ENCODE measurements around the gene NDEL1.

Gene NDEL1

DNA sequence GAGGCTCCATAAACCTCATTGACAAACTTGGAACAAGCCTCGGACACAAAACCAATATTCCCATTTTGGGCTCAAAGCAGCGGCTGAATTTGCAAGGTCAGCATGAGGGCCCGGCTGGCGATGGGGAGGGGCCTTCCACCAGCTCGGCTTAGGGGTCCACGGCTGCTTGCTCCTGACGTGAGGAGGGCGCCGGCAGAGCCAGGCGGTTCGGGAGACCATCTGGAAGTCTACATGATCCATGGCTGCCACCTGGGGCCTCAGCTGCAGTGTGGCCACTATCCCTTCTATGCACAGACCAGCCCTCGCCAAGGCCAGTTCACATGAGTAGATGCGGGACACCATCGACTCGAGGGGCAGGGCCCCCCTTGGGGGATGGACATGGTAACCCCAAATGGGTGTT lies 39.1 kb downstream of the NDEL1 start:
- no peaks in the 10 kb centered on the region for H3K4me1 ChIP-seq (ENCODE audit: control insufficient read depth, insufficient read depth, low read length, poor library complexity, severe bottlenecking)
- no peaks in the 10 kb centered on the region for H3K9me3 ChIP-seq (ENCODE audit: control insufficient read depth, low read length)
- peaks cover 48% of the 10 kb centered on the region for H3K36me3 ChIP-seq (ENCODE audit: control insufficient read depth, insufficient read depth, low read length)
- no peak overlapping the region for H3K4me3 ChIP-seq (ENCODE audit: insufficient read depth, low read depth, low read length, poor library complexity, severe bottlenecking)
- no peaks in the 10 kb centered on the region for H3K27me3 ChIP-seq (replicated peaks; ENCODE audit: control insufficient read depth, insufficient read depth, low read length, poor library complexity, severe bottlenecking)
- H3K27ac ChIP-seq (ENCODE audit: insufficient read depth, low read length, poor library complexity, severe bottlenecking): no peak overlapping the region
- DNase-seq: no peak

DNA sequence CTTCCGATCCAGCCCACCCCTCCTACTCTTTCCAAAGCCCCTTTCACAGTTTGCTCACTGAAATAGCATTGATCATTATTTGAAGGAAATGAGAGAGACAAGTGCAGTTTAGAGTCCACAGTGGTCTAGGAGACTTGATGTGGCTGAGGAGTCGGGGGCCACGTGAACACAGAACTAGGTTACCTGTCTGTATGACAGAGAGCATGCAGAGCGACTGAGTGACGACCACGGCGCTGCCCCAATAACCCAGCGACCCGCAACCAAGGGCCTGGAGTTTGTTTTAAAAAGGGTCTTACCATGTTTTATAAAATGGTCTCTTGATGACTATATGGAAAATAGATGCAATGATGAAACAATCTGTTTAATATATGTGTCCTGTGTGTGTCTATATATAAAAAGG lies 39.5 kb downstream of the NDEL1 start:
- DNase-seq: no peak
- H3K4me1 ChIP-seq (ENCODE audit: control insufficient read depth, insufficient read depth, low read length, poor library complexity, severe bottlenecking): no peaks in the 10 kb centered on the region
- H3K4me3 ChIP-seq (ENCODE audit: insufficient read depth, low read depth, low read length, poor library complexity, severe bottlenecking): no peak overlapping the region
- no peaks in the 10 kb centered on the region for H3K27me3 ChIP-seq (replicated peaks; ENCODE audit: control insufficient read depth, insufficient read depth, low read length, poor library complexity, severe bottlenecking)
- H3K9me3 ChIP-seq (ENCODE audit: control insufficient read depth, low read length): no peaks in the 10 kb centered on the region
- H3K27ac ChIP-seq (ENCODE audit: insufficient read depth, low read length, poor library complexity, severe bottlenecking): no peak overlapping the region
- peaks cover 51% of the 10 kb centered on the region for H3K36me3 ChIP-seq (ENCODE audit: control insufficient read depth, insufficient read depth, low read length)

DNA sequence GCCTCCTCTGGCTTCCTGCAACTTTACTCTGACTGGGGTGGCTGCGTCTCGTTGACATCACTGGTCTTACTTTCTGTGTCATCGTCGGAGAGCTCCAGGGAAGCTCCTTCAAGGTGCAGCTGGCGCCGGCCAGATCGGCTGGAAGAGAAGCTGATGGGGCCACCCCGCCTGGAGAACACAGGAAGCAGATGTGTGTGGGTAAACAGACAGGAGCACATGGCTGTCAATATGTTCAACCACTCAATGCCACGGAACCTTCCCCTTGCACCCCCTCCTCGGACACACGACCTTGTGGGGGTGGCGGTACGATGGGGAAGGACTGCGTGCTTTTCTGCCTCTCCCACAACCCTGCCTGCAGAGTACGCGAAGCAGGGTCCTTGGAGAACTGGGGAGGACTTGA lies 40.1 kb downstream of the NDEL1 start:
- H3K4me3 ChIP-seq (ENCODE audit: insufficient read depth, low read depth, low read length, poor library complexity, severe bottlenecking): no peak overlapping the region
- H3K27me3 ChIP-seq (replicated peaks; ENCODE audit: control insufficient read depth, insufficient read depth, low read length, poor library complexity, severe bottlenecking): no peaks in the 10 kb centered on the region
- no peaks in the 10 kb centered on the region for H3K9me3 ChIP-seq (ENCODE audit: control insufficient read depth, low read length)
- DNase-seq: no peak
- no peak overlapping the region for H3K27ac ChIP-seq (ENCODE audit: insufficient read depth, low read length, poor library complexity, severe bottlenecking)
- no peaks in the 10 kb centered on the region for H3K4me1 ChIP-seq (ENCODE audit: control insufficient read depth, insufficient read depth, low read length, poor library complexity, severe bottlenecking)
- peaks cover 56% of the 10 kb centered on the region for H3K36me3 ChIP-seq (ENCODE audit: control insufficient read depth, insufficient read depth, low read length)

DNA sequence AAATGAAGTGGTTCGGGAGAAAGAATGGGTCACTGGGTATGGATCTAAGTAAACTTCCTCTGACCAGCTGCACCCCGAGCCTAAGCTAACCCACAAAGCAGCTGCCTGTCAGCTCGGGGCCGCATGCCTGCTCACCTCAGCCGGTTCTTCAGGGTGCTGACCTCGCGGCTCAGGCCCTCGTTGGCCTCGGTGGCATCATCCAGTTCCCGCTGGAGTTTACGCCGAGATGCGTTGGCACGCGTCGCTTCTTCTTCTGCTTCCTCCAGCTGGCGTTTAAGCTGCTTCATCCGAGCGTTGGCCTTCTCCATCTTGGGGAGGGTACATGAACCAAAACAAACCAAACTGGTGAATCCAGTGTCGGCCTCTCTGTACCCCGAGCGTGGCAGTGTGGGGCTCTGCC lies 41.1 kb downstream of the NDEL1 start:
- DNase-seq: no peak
- H3K4me1 ChIP-seq (ENCODE audit: control insufficient read depth, insufficient read depth, low read length, poor library complexity, severe bottlenecking): no peaks in the 10 kb centered on the region
- no peaks in the 10 kb centered on the region for H3K27me3 ChIP-seq (replicated peaks; ENCODE audit: control insufficient read depth, insufficient read depth, low read length, poor library complexity, severe bottlenecking)
- no peak overlapping the region for H3K27ac ChIP-seq (ENCODE audit: insufficient read depth, low read length, poor library complexity, severe bottlenecking)
- H3K36me3 ChIP-seq (ENCODE audit: control insufficient read depth, insufficient read depth, low read length): peaks cover 53% of the 10 kb centered on the region
- no peaks in the 10 kb centered on the region for H3K9me3 ChIP-seq (ENCODE audit: control insufficient read depth, low read length)
- H3K4me3 ChIP-seq (ENCODE audit: insufficient read depth, low read depth, low read length, poor library complexity, severe bottlenecking): no peak overlapping the region

DNA sequence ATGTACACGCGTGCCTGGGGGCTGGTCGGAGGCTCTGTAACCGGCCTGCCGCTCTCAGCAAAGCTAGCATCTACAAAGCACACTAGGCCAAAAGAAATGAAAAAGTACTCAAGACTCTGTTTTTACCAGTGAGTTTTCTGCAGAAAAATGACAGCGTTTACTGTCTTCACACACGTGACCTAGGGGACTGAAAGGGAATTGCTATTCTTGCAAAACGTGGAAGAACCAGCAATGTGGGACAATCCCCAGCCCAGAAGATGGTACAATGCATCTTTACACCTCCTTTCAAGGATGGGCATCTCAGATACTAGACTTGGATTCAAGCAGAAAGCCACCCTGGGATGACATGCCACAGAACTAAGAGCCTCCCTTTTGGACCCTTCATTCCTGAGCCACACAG lies 41.5 kb downstream of the NDEL1 start:
- Histone ChIP-seq H3K36me3 (ENCODE audit: control insufficient read depth, insufficient read depth, low read length) (peaks cover 49% of the 10 kb centered on the region), H3K9me3 (ENCODE audit: control insufficient read depth, low read length) (no peaks in the 10 kb centered on the region), H3K27me3 (replicated peaks; ENCODE audit: control insufficient read depth, insufficient read depth, low read length, poor library complexity, severe bottlenecking) (no peaks in the 10 kb centered on the region), H3K4me3 (ENCODE audit: insufficient read depth, low read depth, low read length, poor library complexity, severe bottlenecking) (no peak overlapping the region), H3K27ac (ENCODE audit: insufficient read depth, low read length, poor library complexity, severe bottlenecking) (no peak overlapping the region), H3K4me1 (ENCODE audit: control insufficient read depth, insufficient read depth, low read length, poor library complexity, severe bottlenecking) (no peaks in the 10 kb centered on the region)
- DNase-seq: no peak

DNA sequence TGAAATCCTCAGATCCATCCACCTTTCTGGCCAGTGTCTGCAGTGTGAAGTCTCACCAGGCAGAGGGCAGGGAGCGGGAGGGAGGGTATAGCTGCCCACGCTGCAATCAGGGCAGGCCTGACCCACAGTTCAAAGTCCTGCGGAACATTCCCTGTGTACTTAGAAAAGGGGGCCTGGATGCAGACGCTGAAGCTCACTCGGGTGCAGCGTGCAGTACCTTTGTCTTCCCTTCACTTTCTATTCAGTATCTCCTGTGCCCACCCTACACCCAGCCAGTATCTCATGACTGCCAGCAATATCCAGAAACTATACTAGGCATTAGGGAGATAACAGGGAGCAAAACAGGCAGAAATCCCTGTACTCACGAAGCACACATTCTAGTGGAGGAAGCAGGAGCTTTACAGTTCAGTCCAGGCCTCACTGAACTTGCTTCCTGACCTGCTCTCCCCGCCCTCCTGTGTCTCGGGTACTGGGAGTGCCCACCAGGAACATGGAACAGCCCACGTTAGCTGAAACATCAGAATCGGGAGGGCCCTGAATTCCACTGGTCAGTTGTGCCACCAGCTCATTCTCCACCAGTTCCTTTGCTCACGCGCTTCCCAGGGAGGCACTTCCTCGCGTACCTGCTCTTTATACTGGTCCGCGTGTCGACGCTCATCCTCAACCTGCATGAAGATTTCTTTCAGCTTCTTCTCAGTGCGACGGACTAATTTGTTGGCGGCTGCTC lies 42.2 kb downstream of the NDEL1 start:
- no peaks in the 10 kb centered on the region for H3K27me3 ChIP-seq (replicated peaks; ENCODE audit: control insufficient read depth, insufficient read depth, low read length, poor library complexity, severe bottlenecking)

DNA sequence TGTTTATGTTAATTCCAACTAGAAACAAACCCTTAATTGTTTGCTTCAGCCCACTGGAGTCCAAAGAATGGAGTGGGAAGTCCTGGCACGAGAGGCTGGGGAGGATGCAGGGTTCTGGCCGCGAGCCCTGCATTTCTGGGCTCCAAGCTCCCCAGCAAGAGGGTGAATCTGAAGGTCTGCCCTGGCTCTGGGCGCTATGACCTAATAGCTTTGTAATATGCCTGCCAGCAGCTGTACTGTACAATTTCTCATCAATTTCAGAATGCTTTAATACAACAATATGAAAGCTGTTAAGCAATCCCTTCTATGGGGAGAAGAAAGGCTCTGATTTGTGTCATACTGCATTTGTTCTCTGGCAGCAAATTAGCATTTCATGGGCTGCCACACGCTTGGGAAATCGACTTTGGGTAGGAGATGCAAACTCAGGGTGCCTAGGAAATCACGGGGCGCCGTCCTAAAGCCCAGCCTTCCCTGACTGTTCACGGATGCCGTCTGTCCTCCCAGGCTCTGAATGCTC lies 43.8 kb downstream of the NDEL1 start:
- H3K36me3 ChIP-seq (ENCODE audit: control insufficient read depth, insufficient read depth, low read length): peaks cover 35% of the 10 kb centered on the region
- no peak overlapping the region for H3K27ac ChIP-seq (ENCODE audit: insufficient read depth, low read length, poor library complexity, severe bottlenecking)
- H3K4me3 ChIP-seq (ENCODE audit: insufficient read depth, low read depth, low read length, poor library complexity, severe bottlenecking): no peak overlapping the region

More for the DNA sequence above, 42.2 kb downstream of the NDEL1 start:
- Histone ChIP-seq H3K9me3 (ENCODE audit: control insufficient read depth, low read length) (no peaks in the 10 kb centered on the region), H3K36me3 (ENCODE audit: control insufficient read depth, insufficient read depth, low read length) (peaks cover 42% of the 10 kb centered on the region), H3K4me1 (ENCODE audit: control insufficient read depth, insufficient read depth, low read length, poor library complexity, severe bottlenecking) (no peaks in the 10 kb centered on the region), H3K27ac (ENCODE audit: insufficient read depth, low read length, poor library complexity, severe bottlenecking) (no peak overlapping the region), H3K4me3 (ENCODE audit: insufficient read depth, low read depth, low read length, poor library complexity, severe bottlenecking) (no peak overlapping the region)
- DNase-seq: no peak

DNA sequence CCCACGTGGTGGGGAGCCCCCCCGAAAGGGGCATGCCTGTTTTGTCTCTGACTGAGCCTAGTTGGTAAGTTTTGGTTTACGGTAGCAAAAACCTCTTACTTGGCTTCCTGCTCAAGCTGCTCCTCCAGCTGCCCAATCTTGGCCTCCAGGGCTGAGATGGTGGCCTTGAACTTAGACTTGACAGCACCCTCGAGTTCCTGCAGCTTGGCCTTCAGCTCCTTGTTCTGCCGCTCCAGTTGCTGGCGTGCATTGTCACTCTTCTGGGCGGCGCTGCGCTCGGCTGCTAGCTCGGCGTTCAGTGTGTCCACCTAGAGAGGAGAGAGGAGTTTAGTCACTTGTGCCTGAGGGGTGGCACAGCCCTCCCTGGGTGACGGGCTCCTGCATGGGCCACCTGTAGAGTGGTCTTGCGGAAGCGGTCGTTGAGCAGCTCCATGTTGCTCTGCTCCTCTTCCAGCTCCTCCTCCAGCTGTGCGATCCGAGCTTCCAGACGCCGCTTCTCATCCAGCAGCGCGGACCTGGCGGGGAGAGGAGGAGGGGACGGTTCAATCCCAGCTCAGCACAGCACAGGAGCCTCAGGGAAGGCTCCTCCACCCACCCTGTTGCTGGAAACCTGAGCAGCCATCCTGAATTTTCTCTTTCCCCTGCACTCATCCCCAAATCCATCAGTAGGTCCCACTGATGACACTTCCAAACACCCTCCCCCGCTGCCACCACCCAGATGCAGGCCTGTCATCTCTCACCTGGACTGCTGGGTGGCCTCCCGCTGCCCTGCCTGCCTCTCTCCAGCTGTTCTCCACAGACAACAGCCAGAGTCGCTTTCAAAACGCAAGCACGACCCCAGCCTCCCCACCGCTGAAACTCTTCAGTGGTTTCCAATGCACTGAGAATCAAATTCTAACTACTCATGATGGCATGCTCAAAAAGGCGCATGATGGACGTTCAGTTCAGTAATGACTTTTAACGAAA lies 44.6 kb downstream of the NDEL1 start:
- Histone ChIP-seq H3K27ac (ENCODE audit: insufficient read depth, low read length, poor library complexity, severe bottlenecking) (no peak overlapping the region), H3K36me3 (ENCODE audit: control insufficient read depth, insufficient read depth, low read length) (peaks cover 27% of the 10 kb centered on the region), H3K4me3 (ENCODE audit: insufficient read depth, low read depth, low read length, poor library complexity, severe bottlenecking) (no peak overlapping the region), H3K9me3 (ENCODE audit: control insufficient read depth, low read length) (no peaks in the 10 kb centered on the region), H3K4me1 (ENCODE audit: control insufficient read depth, insufficient read depth, low read length, poor library complexity, severe bottlenecking) (no peaks in the 10 kb centered on the region), H3K27me3 (replicated peaks; ENCODE audit: control insufficient read depth, insufficient read depth, low read length, poor library complexity, severe bottlenecking) (no peaks in the 10 kb centered on the region)
- no peak for DNase-seq

More for the DNA sequence above, 43.8 kb downstream of the NDEL1 start:
- H3K4me1 ChIP-seq (ENCODE audit: control insufficient read depth, insufficient read depth, low read length, poor library complexity, severe bottlenecking): no peaks in the 10 kb centered on the region
- no peak for DNase-seq
- no peaks in the 10 kb centered on the region for H3K27me3 ChIP-seq (replicated peaks; ENCODE audit: control insufficient read depth, insufficient read depth, low read length, poor library complexity, severe bottlenecking)
- no peaks in the 10 kb centered on the region for H3K9me3 ChIP-seq (ENCODE audit: control insufficient read depth, low read length)

DNA sequence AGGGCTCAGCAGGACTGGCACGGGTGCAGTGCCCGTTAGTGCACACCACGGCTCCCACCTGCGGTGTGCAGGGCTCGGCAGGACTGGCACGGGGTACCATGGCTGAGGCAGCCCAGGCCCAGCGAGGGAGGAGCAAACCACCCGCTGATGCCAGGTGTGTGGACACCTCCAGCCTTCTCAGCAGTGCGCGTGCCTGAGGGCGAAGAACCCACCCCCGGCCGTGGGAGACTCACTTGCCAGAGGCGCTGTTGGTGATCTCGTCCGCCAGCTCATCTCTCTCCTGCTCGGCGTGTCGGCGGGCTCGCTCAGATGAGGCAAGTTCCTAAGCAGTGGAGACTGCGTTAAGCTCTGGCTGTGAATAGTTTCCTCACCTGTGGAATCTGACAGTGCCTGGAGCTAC lies 45.4 kb downstream of the NDEL1 start:
- no peak overlapping the region for H3K27ac ChIP-seq (ENCODE audit: insufficient read depth, low read length, poor library complexity, severe bottlenecking)
- peaks cover 20% of the 10 kb centered on the region for H3K36me3 ChIP-seq (ENCODE audit: control insufficient read depth, insufficient read depth, low read length)

DNA sequence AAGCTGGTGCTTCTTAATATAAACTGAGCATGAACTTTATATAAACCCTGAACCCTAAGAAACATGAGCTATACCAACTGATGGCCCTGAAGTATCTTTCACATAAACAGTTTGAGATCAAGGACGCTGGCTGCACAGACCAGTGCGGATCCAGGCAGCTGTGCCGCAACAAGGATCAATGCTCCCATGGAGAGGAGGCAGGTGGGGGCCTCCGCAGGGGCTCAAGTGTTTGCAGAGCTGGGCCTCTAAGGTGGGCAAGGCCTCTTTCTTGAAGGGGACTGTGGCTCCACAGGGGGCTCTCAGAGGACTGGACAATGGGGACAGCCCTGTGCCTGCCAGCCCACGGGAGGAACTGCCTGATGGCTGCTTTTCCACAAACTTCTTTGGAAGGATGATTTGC lies 46.0 kb downstream of the NDEL1 start:
- Histone ChIP-seq H3K27me3 (replicated peaks; ENCODE audit: control insufficient read depth, insufficient read depth, low read length, poor library complexity, severe bottlenecking) (no peaks in the 10 kb centered on the region), H3K27ac (ENCODE audit: insufficient read depth, low read length, poor library complexity, severe bottlenecking) (no peak overlapping the region), H3K9me3 (ENCODE audit: control insufficient read depth, low read length) (no peaks in the 10 kb centered on the region), H3K4me3 (ENCODE audit: insufficient read depth, low read depth, low read length, poor library complexity, severe bottlenecking) (no peak overlapping the region), H3K4me1 (ENCODE audit: control insufficient read depth, insufficient read depth, low read length, poor library complexity, severe bottlenecking) (no peaks in the 10 kb centered on the region), H3K36me3 (ENCODE audit: control insufficient read depth, insufficient read depth, low read length) (peaks cover 18% of the 10 kb centered on the region)
- no peak for DNase-seq

More for the DNA sequence above, 45.4 kb downstream of the NDEL1 start:
- DNase-seq: no peak
- Histone ChIP-seq H3K9me3 (ENCODE audit: control insufficient read depth, low read length) (no peaks in the 10 kb centered on the region), H3K4me3 (ENCODE audit: insufficient read depth, low read depth, low read length, poor library complexity, severe bottlenecking) (no peak overlapping the region), H3K27me3 (replicated peaks; ENCODE audit: control insufficient read depth, insufficient read depth, low read length, poor library complexity, severe bottlenecking) (no peaks in the 10 kb centered on the region), H3K4me1 (ENCODE audit: control insufficient read depth, insufficient read depth, low read length, poor library complexity, severe bottlenecking) (no peaks in the 10 kb centered on the region)
